HCT116 (cell line): ENCODE results near the gene CROCC.

Experiments used
- CTCF ChIP-seq, 3 experiments: fragments of 200-600 bp in 1 of 3; sonication (generic) in 1 of 3; IDR thresholded peaks in 2 of 3; conservative IDR thresholded peaks in 1 of 3; 2 replicates each; pipeline ENCODE4 v1.5.1; 2012 to 2017; ENCODE audit warnings: low read depth in 2 of 3, low read length in 2 of 3, antibody characterized with exemption in 1 of 3, borderline replicate concordance in 1 of 3, control low read depth in 1 of 3, mild to moderate bottlenecking in 1 of 3, mixed read lengths in 1 of 3, mixed run types in 1 of 3, moderate library complexity in 1 of 3; ENCODE audit not compliant: insufficient read depth in 1 of 3
- MAX ChIP-seq: IDR thresholded peaks from 2 replicates; pipeline ENCODE4 v1.6.1; 2012
- REST ChIP-seq: IDR thresholded peaks from 2 replicates; pipeline ENCODE4 v1.6.1; 2012; ENCODE audit warnings: low read depth
- SRF ChIP-seq: IDR thresholded peaks from 2 replicates; pipeline ENCODE4 v1.6.1; 2012; ENCODE audit warnings: low read depth
- ZBTB33 ChIP-seq: IDR thresholded peaks from 2 replicates; pipeline ENCODE4 v1.6.1; 2011; ENCODE audit warnings: mild to moderate bottlenecking, low read length, moderate library complexity; ENCODE audit not compliant: insufficient replicate concordance; ENCODE audit errors: extremely low read depth

DNA sequence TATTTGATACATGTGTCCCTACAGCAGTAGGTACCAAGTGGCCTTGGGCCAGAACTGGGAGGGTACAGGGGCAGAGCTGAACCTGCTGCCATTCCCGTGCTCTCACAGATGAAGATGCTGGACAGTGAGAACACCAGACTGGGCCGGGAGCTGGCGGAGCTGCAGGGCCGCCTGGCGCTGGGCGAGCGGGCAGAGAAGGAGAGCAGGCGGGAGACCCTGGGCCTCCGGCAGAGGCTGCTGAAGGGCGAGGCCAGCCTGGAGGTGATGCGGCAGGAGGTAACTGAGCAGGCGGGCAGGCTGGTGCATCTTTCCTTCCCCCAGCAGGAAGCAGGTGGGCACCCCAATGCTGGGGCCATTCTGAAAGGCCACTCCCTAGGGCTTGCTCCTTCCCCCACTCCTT is 36.7 kb downstream of the CROCC start:
- TF ChIP-seq CTCF (IDR thresholded peaks at IDR 0.05 in 2 of 3, conservative IDR thresholded peaks at IDR 0.05 in 1 of 3; ENCODE audit: borderline replicate concordance in 1 of 3, insufficient read depth in 1 of 3, low read depth in 2 of 3, low read length in 2 of 3) (no peak), SRF (no peak), ZBTB33 (no peak), MAX (no peak), REST (no peak)
